HG02885 (cell line): Measurements from ENCODE around the gene GPD2.

Experiments
- ATAC-seq: cut with Tn5 transposase; IDR thresholded peaks from one replicate; pipeline ENCODE4 v1.9.1; 2021; ENCODE audit warnings: mild to moderate bottlenecking; ENCODE audit not compliant: unreplicated experiment, poor library complexity

The GPD2 gene

DNA sequence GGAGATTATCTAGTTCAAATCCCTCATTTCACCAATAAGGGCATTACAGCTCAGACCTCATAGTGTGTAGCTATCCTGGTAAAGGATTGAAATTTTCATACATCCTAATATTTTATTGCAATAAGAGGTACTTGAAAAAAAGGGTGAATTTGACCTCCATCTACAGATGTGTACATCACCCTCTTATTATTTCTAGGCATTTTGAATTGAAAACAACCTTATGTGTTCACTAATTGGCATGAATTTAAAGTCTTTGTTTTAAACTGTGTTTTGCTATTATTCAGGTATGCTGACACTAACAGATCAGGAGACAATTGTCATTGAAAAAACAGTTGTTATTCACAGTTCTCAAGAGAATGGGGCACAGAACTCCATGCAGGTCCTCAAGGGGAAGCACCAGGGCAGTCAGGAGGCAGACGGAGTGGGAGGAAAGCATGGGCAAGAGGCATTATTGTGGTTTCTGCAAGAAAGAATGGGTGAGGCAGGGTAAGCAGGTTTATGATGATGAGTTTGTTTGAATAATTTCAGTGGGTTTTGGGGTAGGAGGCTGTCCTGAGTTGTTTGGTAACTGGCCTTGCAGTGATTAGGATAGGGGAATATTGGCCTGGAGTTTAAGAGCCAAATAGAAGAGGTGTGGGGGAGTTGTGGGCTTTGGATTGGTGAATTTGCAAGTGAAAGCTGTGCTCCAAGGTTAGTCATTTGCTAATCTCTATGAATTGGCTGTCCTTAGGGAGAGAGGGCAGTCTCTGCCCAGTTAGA is 194.6 kb downstream of the GPD2 start:
- no peak for ATAC-seq

DNA sequence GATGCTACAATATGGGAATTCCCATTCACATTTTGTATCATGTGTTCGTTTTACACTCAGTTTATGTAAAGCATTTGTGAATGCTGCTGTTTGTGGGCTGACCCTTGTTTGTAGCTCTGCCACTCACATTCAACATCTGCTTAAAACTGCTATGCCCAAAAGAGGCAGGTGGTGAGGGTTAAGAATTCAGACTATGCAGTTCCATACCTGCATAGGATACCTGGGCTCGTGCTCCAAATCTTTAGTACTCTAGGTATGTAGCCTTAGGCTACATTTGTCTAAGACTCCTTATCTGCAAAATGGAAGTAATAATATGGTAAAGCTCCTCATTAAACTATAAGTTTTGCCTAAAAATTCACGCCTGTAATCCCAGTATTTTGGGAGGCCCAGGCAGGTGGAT is 199.5 kb downstream of the GPD2 start:
- no peak for ATAC-seq
